ENCODE data around the gene PRKCE.

DNA sequence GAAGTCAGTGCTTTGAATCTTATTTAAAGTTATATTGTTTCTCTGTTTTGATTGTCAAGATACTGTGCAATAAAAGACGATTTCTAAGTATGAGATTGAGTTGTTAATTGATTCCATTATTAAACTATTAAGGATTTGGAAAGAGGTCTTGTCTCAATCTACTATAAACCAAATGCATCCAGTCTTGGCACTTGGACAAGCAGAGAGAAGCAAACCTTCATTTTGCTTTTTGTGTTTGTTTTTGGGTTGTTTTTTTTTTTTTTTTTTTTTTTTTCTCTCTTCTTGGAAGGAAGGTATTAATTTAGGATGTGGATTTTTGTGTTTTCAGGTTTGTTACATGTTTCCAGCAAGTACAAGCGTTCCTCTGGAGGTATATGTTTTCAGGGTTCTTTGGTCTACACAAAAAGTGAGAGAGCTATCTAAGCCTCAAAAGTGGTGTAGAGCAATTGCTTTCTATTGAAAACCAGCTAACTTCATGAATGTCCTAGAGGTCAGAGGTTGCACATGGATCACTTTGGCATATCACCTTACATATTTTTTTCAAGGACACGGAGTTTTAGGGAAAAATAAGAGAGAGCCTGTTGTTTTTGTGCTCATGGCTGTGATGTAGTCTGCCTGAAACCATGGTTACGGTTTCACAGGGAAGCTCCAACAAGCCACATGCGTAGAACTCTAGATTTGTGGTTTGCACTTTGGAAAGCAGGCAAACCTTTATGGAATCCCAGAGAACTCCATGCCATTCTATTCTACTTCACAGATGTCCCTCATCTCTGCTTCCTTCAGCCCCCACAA is 1.8 kb downstream of the PRKCE start:
- TF ChIP-seq, protein P1, sequence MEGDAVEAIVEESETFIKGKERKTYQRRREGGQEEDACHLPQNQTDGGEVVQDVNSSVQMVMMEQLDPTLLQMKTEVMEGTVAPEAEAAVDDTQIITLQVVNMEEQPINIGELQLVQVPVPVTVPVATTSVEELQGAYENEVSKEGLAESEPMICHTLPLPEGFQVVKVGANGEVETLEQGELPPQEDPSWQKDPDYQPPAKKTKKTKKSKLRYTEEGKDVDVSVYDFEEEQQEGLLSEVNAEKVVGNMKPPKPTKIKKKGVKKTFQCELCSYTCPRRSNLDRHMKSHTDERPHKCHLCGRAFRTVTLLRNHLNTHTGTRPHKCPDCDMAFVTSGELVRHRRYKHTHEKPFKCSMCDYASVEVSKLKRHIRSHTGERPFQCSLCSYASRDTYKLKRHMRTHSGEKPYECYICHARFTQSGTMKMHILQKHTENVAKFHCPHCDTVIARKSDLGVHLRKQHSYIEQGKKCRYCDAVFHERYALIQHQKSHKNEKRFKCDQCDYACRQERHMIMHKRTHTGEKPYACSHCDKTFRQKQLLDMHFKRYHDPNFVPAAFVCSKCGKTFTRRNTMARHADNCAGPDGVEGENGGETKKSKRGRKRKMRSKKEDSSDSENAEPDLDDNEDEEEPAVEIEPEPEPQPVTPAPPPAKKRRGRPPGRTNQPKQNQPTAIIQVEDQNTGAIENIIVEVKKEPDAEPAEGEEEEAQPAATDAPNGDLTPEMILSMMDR (conservative IDR thresholded peaks at IDR 0.05) = no peak
- TF ChIP-seq EZH2 (IDR thresholded peaks at IDR 0.05; ENCODE audit: low read depth) = no peak
